Osteoblast (primary cell): Measurements from ENCODE around the gene TUT1. TPM values are rescaled to one million over a fixed set of nuclear protein-coding genes. Genes with fewer than 3 reads are reported as not detected.
A peak's percentile ranks its signal among the peaks of the same experiment; 100 is the strongest.
"Not testable (repeated sequence)": the region's sequence is repeated elsewhere in the genome, so short reads cannot be mapped to it uniquely, and the experiment has no call there.

Source experiments
- DNase-seq: peaks from one replicate; pipeline ENCODE4 v3.0.0; 2011; ENCODE audit warnings: low spot score, mixed read lengths; ENCODE audit not compliant: insufficient read length; ENCODE audit errors: missing footprints
- H2AFZ ChIP-seq: 2 replicates; pipeline ENCODE4 v1.6.0; 2011; ENCODE audit warnings: mild to moderate bottlenecking, low read length
- H3K27ac ChIP-seq: 2 replicates; pipeline ENCODE4 v1.5.1; 2011; ENCODE audit warnings: mild to moderate bottlenecking, low read depth, low read length, moderate library complexity
- H3K27me3 ChIP-seq: 2 replicates; pipeline ENCODE4 v1.6.0; 2012; ENCODE audit warnings: mild to moderate bottlenecking, control low read depth, inconsistent platforms, low read length, moderate library complexity; ENCODE audit not compliant: insufficient read depth
- H3K36me3 ChIP-seq: 2 replicates; pipeline ENCODE4 v1.5.1; 2011; ENCODE audit warnings: mild to moderate bottlenecking, low read length, control low read depth, moderate library complexity; ENCODE audit not compliant: insufficient read depth
- H3K4me1 ChIP-seq: 2 replicates; pipeline ENCODE4 v1.5.1; 2011; ENCODE audit warnings: mild to moderate bottlenecking, low read length, control low read depth, moderate library complexity; ENCODE audit not compliant: insufficient read depth
- H3K4me2 ChIP-seq: 2 replicates; pipeline ENCODE4 v1.6.0; 2011; ENCODE audit warnings: mild to moderate bottlenecking, low read length; ENCODE audit not compliant: insufficient read depth
- H3K4me3 ChIP-seq: fragments of 200-600 bp; sonication (generic); 3 replicates; pipeline ENCODE4 v1.5.1; 2012; ENCODE audit warnings: mild to moderate bottlenecking, low read length, inconsistent platforms; ENCODE audit not compliant: insufficient read depth
- H3K79me2 ChIP-seq: 2 replicates; pipeline ENCODE4 v1.6.0; 2012; ENCODE audit warnings: mild to moderate bottlenecking, low read length, control low read depth, inconsistent platforms; ENCODE audit not compliant: insufficient read depth
- H3K9me3 ChIP-seq: 2 replicates; pipeline ENCODE4 v1.5.1; 2011; ENCODE audit warnings: low read depth, low read length, control low read depth
- H4K20me1 ChIP-seq: 2 replicates; pipeline ENCODE4 v1.6.0; 2012; ENCODE audit warnings: mild to moderate bottlenecking, low read length, control low read depth; ENCODE audit not compliant: insufficient read depth
- total RNA-seq: library from RNA; depleted of rRNA; stranded (reverse); fragments of >200 nt; gene quantifications from 2 replicates; pipeline ENCODE4 v1.2.3, GENCODE V29; 2012
- TF ChIP-seq, protein P1 (sequence below): IDR thresholded peaks from 2 replicates; pipeline ENCODE4 v1.5.1; 2011; ENCODE audit warnings: mild to moderate bottlenecking, low read depth, low read length, moderate library complexity; ENCODE audit errors: extremely low read depth

The TUT1 gene
- total RNA-seq, 1 donor, result 7.6 TPM

DNA sequence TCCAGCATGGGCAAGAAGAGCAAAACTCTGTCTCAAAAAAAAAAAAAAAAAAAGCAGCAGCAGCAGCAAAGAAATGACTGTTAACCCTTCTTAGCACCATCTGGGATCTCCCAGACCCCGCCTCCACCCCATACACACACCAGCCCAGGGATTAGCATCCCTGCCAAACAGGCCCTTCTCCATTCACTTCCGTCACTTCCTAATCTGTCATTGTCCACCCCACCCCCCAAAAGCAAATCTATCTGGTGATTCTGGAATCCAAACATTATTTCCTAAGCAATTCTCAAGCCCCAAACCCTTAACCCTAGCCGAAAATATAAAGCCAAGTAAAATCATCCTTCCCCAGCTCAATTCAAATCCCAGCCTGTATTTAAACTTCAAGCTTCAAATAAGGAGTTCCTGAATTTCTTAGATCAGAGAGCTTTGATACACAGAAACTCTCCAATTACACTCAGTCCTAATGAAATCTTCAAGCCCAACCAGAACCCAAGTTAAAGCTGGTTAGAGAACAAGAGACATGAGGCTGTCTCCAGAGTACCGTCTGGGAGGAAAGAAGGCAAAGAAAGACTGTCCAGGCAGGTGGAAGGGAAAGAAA, 38.7 kb downstream of the TUT1 start:
- peaks cover 78% of the 10 kb centered on the region for H3K4me1 ChIP-seq
- H3K36me3 ChIP-seq, result peaks cover 6% of the 10 kb centered on the region
- H3K27me3 ChIP-seq, result no peaks in the 10 kb centered on the region
- no peaks in the 10 kb centered on the region for H3K79me2 ChIP-seq
- DNase-seq, result peak; percentile 76
- H3K9me3 ChIP-seq, result no peaks in the 10 kb centered on the region
- TF ChIP-seq, protein P1, sequence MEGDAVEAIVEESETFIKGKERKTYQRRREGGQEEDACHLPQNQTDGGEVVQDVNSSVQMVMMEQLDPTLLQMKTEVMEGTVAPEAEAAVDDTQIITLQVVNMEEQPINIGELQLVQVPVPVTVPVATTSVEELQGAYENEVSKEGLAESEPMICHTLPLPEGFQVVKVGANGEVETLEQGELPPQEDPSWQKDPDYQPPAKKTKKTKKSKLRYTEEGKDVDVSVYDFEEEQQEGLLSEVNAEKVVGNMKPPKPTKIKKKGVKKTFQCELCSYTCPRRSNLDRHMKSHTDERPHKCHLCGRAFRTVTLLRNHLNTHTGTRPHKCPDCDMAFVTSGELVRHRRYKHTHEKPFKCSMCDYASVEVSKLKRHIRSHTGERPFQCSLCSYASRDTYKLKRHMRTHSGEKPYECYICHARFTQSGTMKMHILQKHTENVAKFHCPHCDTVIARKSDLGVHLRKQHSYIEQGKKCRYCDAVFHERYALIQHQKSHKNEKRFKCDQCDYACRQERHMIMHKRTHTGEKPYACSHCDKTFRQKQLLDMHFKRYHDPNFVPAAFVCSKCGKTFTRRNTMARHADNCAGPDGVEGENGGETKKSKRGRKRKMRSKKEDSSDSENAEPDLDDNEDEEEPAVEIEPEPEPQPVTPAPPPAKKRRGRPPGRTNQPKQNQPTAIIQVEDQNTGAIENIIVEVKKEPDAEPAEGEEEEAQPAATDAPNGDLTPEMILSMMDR, result no peak
- peak overlapping the region; percentile 27 for H2AFZ ChIP-seq
- peaks cover 14% of the 10 kb centered on the region for H4K20me1 ChIP-seq
- peak overlapping the region; percentile 81 for H3K4me2 ChIP-seq
- H3K4me3 ChIP-seq, result peak overlapping the region; percentile 59
- H3K27ac ChIP-seq, result peak overlapping the region; percentile 85

DNA sequence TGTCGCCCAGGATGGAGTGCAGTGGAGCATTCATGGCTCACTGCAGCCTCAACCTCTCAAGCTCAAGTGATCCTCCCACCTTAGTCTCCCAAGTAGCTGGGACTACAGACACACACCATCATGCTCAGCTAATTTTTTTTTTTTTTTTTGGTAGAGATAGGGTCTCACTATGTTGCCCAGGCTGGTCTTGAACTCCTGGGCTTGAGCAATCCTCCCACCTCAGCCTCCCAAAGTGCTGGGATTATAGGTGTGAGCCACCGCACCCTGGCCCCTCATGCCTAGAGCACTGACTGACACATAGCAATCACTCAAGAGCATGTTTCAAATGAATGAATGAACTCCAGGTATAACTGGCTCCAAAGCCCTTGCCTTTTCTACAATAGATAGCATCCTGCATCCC, 40.8 kb downstream of the TUT1 start:
- H2AFZ ChIP-seq, H4K20me1 ChIP-seq, DNase-seq, H3K9me3 ChIP-seq, H3K4me2 ChIP-seq, H3K36me3 ChIP-seq, H3K27me3 ChIP-seq, H3K4me3 ChIP-seq, H3K27ac ChIP-seq: not testable (repeated sequence)
- H3K4me1 ChIP-seq, result peaks cover 61% of the 10 kb centered on the region
- peaks cover 11% of the 10 kb centered on the region for H3K79me2 ChIP-seq

DNA sequence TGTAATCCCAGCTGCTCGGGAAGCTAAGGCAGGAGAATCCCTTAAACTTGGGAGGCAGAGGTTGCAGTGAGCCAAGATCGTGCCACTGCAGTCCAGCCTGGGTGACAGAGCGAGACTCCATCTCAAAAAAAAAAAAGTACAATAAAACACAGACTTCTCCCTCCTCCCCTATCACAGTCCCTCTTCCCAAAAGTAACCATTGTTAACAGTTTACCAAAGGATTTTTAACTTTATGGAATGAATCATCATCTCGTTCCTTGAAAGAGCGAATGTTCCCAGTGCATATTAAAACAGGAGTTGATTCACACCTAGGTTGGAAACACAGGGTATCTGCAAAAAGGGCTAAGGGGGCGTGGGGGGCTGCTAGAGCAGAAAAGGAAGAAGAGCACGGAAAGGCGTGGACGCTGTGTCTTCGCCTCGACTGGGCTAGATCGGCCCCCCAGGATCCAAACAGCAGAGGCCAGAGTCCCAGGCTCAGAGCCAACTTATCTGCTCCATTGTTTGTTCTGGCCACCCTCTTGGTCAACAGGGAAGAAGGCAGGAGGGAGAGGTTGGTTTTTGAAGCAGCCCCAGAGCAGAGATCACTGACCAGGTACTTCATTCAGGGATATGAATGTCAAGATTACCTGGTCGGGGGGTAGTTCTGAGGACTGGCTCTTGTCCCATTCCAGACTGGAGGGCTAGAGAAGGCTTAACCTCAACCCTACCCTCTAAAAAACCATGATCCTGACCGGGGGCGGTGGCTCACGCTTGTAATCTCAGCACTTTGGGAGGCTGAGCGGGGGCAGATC, 42.6 kb downstream of the TUT1 start:
- Histone ChIP-seq H3K27ac (no peak overlapping the region), H2AFZ (no peak overlapping the region), H3K79me2 (peaks cover 29% of the 10 kb centered on the region), H3K4me2 (peak overlapping the region; percentile 58), H3K27me3 (no peaks in the 10 kb centered on the region), H3K36me3 (no peaks in the 10 kb centered on the region), H3K4me1 (peaks cover 43% of the 10 kb centered on the region), H4K20me1 (peaks cover 17% of the 10 kb centered on the region), H3K4me3 (no peak overlapping the region), H3K9me3 (no peaks in the 10 kb centered on the region)
- DNase-seq, result peak; percentile 88
- TF ChIP-seq, protein P1, result no peak

DNA sequence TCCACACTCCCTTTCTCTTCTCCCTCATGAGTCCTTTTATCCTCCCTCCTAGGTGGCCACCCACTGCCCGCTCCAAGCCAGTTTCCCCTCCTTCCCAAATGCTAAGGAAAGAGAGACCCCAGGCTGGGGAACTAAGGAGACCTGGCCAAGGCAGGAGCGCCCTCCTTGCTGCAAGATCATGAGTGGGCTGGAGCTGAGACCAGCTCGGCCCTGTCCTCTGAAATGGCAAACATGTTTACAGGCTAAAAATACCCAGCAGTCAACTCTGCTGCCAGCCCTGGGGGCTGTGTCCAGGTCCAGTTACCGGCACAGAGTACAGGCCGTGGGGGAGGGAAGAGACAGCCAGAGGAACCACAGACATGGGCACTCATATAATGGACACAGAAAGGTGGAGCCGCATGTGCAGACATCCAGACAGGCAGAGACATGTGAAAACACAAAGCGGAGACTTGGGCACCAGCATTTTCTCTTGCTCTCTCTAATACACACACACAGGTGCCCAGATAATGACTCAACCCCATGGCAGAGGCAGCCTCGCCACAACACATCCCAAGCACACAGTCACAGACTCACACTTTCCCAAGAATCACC, 43.5 kb downstream of the TUT1 start:
- no peak overlapping the region for H3K27ac ChIP-seq
- H3K4me1 ChIP-seq, result peaks cover 42% of the 10 kb centered on the region

More for the DNA sequence above, 43.5 kb downstream of the TUT1 start:
- Histone ChIP-seq H3K27me3 (no peaks in the 10 kb centered on the region), H3K4me2 (peak overlapping the region; percentile 93), H3K79me2 (peaks cover 38% of the 10 kb centered on the region), H3K9me3 (no peaks in the 10 kb centered on the region), H3K4me3 (peak overlapping the region; percentile 98), H3K36me3 (no peaks in the 10 kb centered on the region), H2AFZ (peak overlapping the region; percentile 62), H4K20me1 (peaks cover 27% of the 10 kb centered on the region)
- DNase-seq, result peak; percentile 58
- TF ChIP-seq, protein P1, result no peak
